HG03378 (cell line): ENCODE results near the gene METTL8.

Experiments used
- ATAC-seq: cut with Tn5 transposase; IDR thresholded peaks from one replicate; pipeline ENCODE4 v1.9.1; 2021; ENCODE audit warnings: mild to moderate bottlenecking, moderate library complexity; ENCODE audit not compliant: unreplicated experiment

METTL8 gene

DNA sequence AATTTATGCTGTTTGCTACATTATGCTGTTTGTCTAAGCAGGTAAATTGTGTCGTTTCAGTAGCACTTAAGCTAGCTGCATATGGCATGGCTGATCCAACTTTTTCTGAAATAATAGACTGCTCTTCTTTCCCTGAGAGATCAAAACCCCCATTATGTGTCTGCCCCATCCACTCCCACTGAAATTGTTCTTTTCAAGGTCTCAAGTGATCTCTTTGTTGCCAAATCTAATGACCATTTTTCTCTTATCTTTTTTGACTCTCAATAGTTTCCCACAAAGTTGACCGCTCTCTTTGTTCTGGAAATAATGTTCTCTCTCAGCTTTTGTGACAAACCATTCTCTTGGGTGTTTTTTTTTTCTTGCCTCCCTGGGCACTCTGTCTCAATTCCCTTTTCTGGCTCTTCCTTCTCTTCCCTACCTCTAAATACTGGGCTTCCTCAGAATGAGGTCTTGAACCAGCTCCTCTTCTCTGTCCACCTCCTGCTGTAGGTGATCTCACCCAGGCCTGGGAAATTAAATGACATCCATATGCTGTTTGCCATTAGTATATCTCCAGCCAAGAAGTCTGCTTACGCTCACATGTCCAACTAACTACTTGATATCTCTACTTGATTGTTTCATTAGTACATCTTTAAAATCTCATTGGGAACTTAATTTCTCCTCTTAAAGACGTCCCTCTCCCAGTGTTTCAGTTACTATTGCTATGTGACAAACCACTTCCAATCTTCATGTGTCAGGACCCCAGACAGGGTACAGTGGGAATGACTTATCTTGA is 165.7 kb downstream of the METTL8 start:
- ATAC-seq, result no peak
